Gastroesophageal sphincter (tissue), 4 donors: ENCODE results near the gene HERC2. TPM values are rescaled to one million over a fixed set of nuclear protein-coding genes. Genes with fewer than 3 reads are reported as not detected.

Experiments
- ATAC-seq: fragments of 150-250 bp; one replicate; pipeline ENCODE4 v1.9.1; 2016; ENCODE audit warnings: mild to moderate bottlenecking, moderate library complexity
- H3K27ac ChIP-seq, 4 donors: fragments of 200-600 bp; sonication (generic) in 3 of 4; 1 replicate in 3 of 4; 2 replicates in 1 of 4; pipeline ENCODE4 v1.5.1; 2016 to 2019
- H3K27me3 ChIP-seq: fragments of 200-600 bp; sonication (generic); one replicate; pipeline ENCODE4 v1.5.1; 2019
- H3K36me3 ChIP-seq, 2 donors: fragments of 200-600 bp; sonication (generic); one replicate each; pipeline ENCODE4 v1.5.1; 2019; ENCODE audit warnings: control low read depth in 1 of 2
- H3K4me1 ChIP-seq, 3 donors: fragments of 200-600 bp; sonication (generic); 1 replicate in 2 of 3; 2 replicates in 1 of 3; pipeline ENCODE4 v1.5.1; 2016 to 2019; ENCODE audit warnings: control low read depth in 2 of 3
- H3K4me3 ChIP-seq, 2 donors: fragments of 200-600 bp; sonication (generic); one replicate each; pipeline ENCODE4 v1.5.1; 2019; ENCODE audit warnings: mild to moderate bottlenecking in 1 of 2, moderate library complexity in 1 of 2
- H3K9me3 ChIP-seq, 3 donors: fragments of 200-600 bp; sonication (generic); one replicate each; pipeline ENCODE4 v1.5.1; 2017 to 2019; ENCODE audit warnings: control low read depth in 2 of 3
- CTCF ChIP-seq, 4 experiments: fragments of 200-600 bp in 2 of 4; fragments of 450-650 bp in 2 of 4; sonication (generic) in 1 of 4; IDR thresholded peaks; one replicate each; pipeline ENCODE4 v1.5.1; 2017 to 2019; ENCODE audit warnings: antibody characterized with exemption in 4 of 4, mild to moderate bottlenecking in 2 of 4, moderate library complexity in 2 of 4
- EP300 ChIP-seq: sonication (generic); formaldehyde crosslinking; IDR thresholded peaks from one replicate; pipeline ENCODE4 v1.6.1; 2017; ENCODE audit warnings: antibody characterized with exemption, mild to moderate bottlenecking
- POLR2A ChIP-seq, 2 donors: fragments of 450-650 bp; IDR thresholded peaks; one replicate each; pipeline ENCODE4 v1.6.1; 2017; ENCODE audit warnings: antibody characterized with exemption in 2 of 2, mild to moderate bottlenecking in 2 of 2, moderate library complexity in 1 of 2
- POLR2AphosphoS5 ChIP-seq: sonication (generic); formaldehyde crosslinking; IDR thresholded peaks from one replicate; pipeline ENCODE4 v1.6.1; 2017; ENCODE audit warnings: antibody characterized with exemption
- WGBS, 2 donors: methylation state at CpG; one replicate each; pipeline ENCODE4 v1.1.5; 2018; ENCODE audit warnings: low coverage in 1 of 2; 5-methylcytosine and 5-hydroxymethylcytosine counted together
- total RNA-seq, 4 donors: library from RNA; depleted of rRNA; stranded (reverse); fragments of >200 nt; gene quantifications; one replicate each; pipeline ENCODE4 v1.1.0, GENCODE V29; 2016

HERC2 gene
- total RNA-seq, 4 donors from 2014 or later, result 38.6 to 94.6 (median 56.1) TPM

GRCh38 chr15:28271697-28272260, 50.2 kb downstream of the HERC2 start:
- Histone ChIP-seq H3K36me3 (peaks cover 0 to 87% of the 10 kb centered on the region in 2 donors), H3K4me1 (no peaks in the 10 kb centered on the region), H3K4me3 (no peak overlapping the region), H3K27ac (no peak overlapping the region), H3K27me3 (no peaks in the 10 kb centered on the region), H3K9me3 (no peaks in the 10 kb centered on the region)
- 81 to 98% methylated on average over 7 to 8 of the region's 15 CpGs for WGBS, 2 donors
- ATAC-seq, result no peak
- TF ChIP-seq POLR2AphosphoS5, result no peak
- TF ChIP-seq POLR2A (IDR thresholded peaks at IDR 0.05), result no peak
- no peak for TF ChIP-seq CTCF (IDR thresholded peaks at IDR 0.05)
- no peak for TF ChIP-seq EP300

- no peak overlapping the region for H3K27ac ChIP-seq
- H3K27me3 ChIP-seq, result no peaks in the 10 kb centered on the region
- no peaks in the 10 kb centered on the region for H3K9me3 ChIP-seq
- ATAC-seq, result no peak
- no peaks in the 10 kb centered on the region for H3K4me1 ChIP-seq
- no peak for TF ChIP-seq POLR2AphosphoS5
- TF ChIP-seq CTCF (IDR thresholded peaks at IDR 0.05), result no peak
- TF ChIP-seq POLR2A (IDR thresholded peaks at IDR 0.05), result no peak
- no peak for TF ChIP-seq EP300
- WGBS, 2 donors, result 89 to 91% methylated on average over 4 to 5 of the region's 8 CpGs
- peaks cover 0 to 94% of the 10 kb centered on the region in 2 donors for H3K36me3 ChIP-seq
- H3K4me3 ChIP-seq, result no peak overlapping the region
These were observed 52.9 kb downstream of the HERC2 start for GRCh38 chr15:28269097-28269496.

GRCh38 chr15:28267727-28268126, 54.3 kb downstream of the HERC2 start:
- TF ChIP-seq POLR2AphosphoS5 (no peak), CTCF (IDR thresholded peaks at IDR 0.05) (no peak), EP300 (no peak), POLR2A (IDR thresholded peaks at IDR 0.05) (no peak)
- H3K4me3 ChIP-seq, result no peak overlapping the region
- peaks cover 0 to 97% of the 10 kb centered on the region in 2 donors for H3K36me3 ChIP-seq
- H3K27ac ChIP-seq, result no peak overlapping the region
- no peak for ATAC-seq
- no peaks in the 10 kb centered on the region for H3K9me3 ChIP-seq
- H3K4me1 ChIP-seq, result no peaks in the 10 kb centered on the region
- H3K27me3 ChIP-seq, result no peaks in the 10 kb centered on the region

- 74 to 90% methylated on average over 4 to 19 of the region's 29 CpGs for WGBS, 2 donors
- no peak for ATAC-seq
- Histone ChIP-seq H3K4me1 (peaks cover 0 to 10% (median 0%) of the 10 kb centered on the region in 3 donors), H3K36me3 (peaks cover 0 to 89% of the 10 kb centered on the region in 2 donors), H3K9me3 (no peaks in the 10 kb centered on the region), H3K27ac (no peak overlapping the region), H3K27me3 (no peaks in the 10 kb centered on the region), H3K4me3 (no peak overlapping the region)
- TF ChIP-seq POLR2AphosphoS5, result no peak
- no peak for TF ChIP-seq EP300
- no peak for TF ChIP-seq POLR2A (IDR thresholded peaks at IDR 0.05)
- TF ChIP-seq CTCF (IDR thresholded peaks at IDR 0.05), result no peak
These were observed 56.5 kb downstream of the HERC2 start for GRCh38 chr15:28265334-28266019.

GRCh38 chr15:28264166-28264565, 57.8 kb downstream of the HERC2 start:
- H3K4me3 ChIP-seq, result no peak overlapping the region
- TF ChIP-seq EP300 (no peak), POLR2A (IDR thresholded peaks at IDR 0.05) (no peak), CTCF (IDR thresholded peaks at IDR 0.05) (no peak), POLR2AphosphoS5 (no peak)
- H3K9me3 ChIP-seq, result no peaks in the 10 kb centered on the region
- ATAC-seq, result no peak
- no peak overlapping the region for H3K27ac ChIP-seq
- H3K4me1 ChIP-seq, result peaks cover 0 to 15% (median 0%) of the 10 kb centered on the region in 3 donors
- WGBS, 2 donors, result 75 to 88% methylated on average over 1 to 5 of the region's 6 CpGs
- H3K27me3 ChIP-seq, result no peaks in the 10 kb centered on the region
- H3K36me3 ChIP-seq, result peaks cover 0 to 89% of the 10 kb centered on the region in 2 donors
